ENCODE data around the gene CSTB. TPM values are rescaled to one million over a fixed set of nuclear protein-coding genes. Genes with fewer than 3 reads are reported as not detected.

CSTB gene
- total and polyA plus RNA-seq, 2 donors (not counting 3 experiments of a cell fraction or from before 2014, with no cell fraction given) = 65.8 to 83.7 TPM

DNA sequence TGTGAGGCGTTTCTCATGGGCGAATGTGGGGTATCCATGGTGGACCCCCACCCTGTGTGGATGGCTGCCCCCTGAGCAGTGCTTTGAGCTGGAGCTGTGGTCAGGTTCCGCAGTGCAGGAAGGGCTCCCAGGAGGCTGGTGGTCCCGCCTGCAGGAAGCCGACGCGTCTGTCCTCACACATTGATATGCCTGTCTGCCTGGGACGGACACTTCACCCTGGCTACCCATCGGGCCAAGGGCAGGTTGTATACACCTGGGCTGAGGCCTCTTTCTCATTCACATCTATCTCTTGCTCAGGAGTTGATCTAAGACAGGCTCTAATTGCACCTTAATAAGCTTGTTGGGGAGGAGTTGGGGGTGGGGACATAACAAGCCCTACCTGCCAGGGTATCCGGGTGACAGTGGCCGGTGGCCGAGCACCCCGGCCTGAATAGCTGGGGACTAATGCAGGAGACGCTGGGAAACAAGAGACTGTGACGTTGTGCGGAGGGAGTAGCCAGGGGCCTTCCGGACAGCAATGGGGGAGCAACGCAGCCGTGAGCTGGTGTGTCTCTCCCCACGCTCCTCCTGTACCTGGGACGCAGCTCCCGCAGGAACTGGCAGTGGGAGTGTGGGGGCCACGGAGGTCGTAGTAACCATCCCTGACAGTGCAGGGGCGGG lies 35.5 kb downstream of the CSTB start:
- FAIRE-seq = no peak
- Histone ChIP-seq H3K27ac (ENCODE audit: insufficient read depth, low read depth, low read length) (no peak overlapping the region), H3K27me3 (ENCODE audit: control insufficient read depth in 2 of 2, insufficient read depth in 2 of 2, low read length in 2 of 2) (no peaks in the 10 kb centered on the region), H3K36me3 (ENCODE audit: control insufficient read depth in 2 of 2, extremely low read depth in 1 of 2, insufficient read depth in 2 of 2, low read length in 2 of 2) (peaks cover 0 to 5% of the 10 kb centered on the region in 2 experiments), H3K4me2 (ENCODE audit: insufficient read depth, low read length) (no peak overlapping the region), H3K4me3 (replicated peaks in 1 of 3; ENCODE audit: insufficient read depth in 1 of 3, low read depth in 1 of 3, low read length in 3 of 3) (no peak overlapping the region), H3K9ac (replicated peaks; ENCODE audit: extremely low read depth, insufficient read depth, low read length) (no peak overlapping the region), H4K20me1 (replicated peaks; ENCODE audit: control insufficient read depth, extremely low read depth, insufficient read depth, low read length) (no peaks in the 10 kb centered on the region), H2AFZ (ENCODE audit: low read depth, low read length) (no peak overlapping the region), H3K4me1 (ENCODE audit: control insufficient read depth, extremely low read depth, insufficient read depth, low read length) (no peaks in the 10 kb centered on the region), H3K9me1 (replicated peaks; ENCODE audit: control insufficient read depth, extremely low read depth, insufficient read depth, low read length) (no peaks in the 10 kb centered on the region), H3K9me3 (replicated peaks; ENCODE audit: control insufficient read depth, insufficient read depth, low read length) (no peaks in the 10 kb centered on the region), H3K79me2 (ENCODE audit: control insufficient read depth, insufficient read depth, low read length) (no peaks in the 10 kb centered on the region)
- no peak for DNase-seq (ENCODE audit: low read depth, low spot score)
- no TSS peak for BruUV-seq (replicated peaks)
- dilution Hi-C loops (cut with MboI; ENCODE audit: extremely low pct_ligation_motif_present, low sequenced_read_pairs) (no loop called here), intact Hi-C loops (cut with micrococcal nuclease) (no loop called here)
- CTCF ChIA-PET = interaction anchor here (0.8 to 1.2 kb wide), 2 partner anchors 12 to 235 kb away, joined by 3 to 7 read pairs; no protein-coding TSS in a partner anchor
- TF ChIP-seq EZH2 (IDR thresholded peaks at IDR 0.05; ENCODE audit: borderline replicate concordance, low read depth, low read length, severe bottlenecking) (no peak), POLR2AphosphoS5 (IDR thresholded peaks at IDR 0.05; ENCODE audit: insufficient read depth, low read depth, low read length) (no peak), MYC (IDR thresholded peaks at IDR 0.05; ENCODE audit: low read depth, low read length) (no peak), GATA2 (IDR thresholded peaks at IDR 0.05; ENCODE audit: insufficient read depth, insufficient read length, low read depth, low read length) (no peak), FOS (IDR thresholded peaks at IDR 0.05; ENCODE audit: borderline replicate concordance, insufficient read depth, low read length) (no peak), JUN (IDR thresholded peaks at IDR 0.05; ENCODE audit: borderline replicate concordance, insufficient read depth, insufficient read length, low read depth) (no peak), POLR2A (IDR thresholded peaks at IDR 0.05; ENCODE audit: low read depth, low read length) (no peak)
- TF ChIP-seq, protein P1, sequence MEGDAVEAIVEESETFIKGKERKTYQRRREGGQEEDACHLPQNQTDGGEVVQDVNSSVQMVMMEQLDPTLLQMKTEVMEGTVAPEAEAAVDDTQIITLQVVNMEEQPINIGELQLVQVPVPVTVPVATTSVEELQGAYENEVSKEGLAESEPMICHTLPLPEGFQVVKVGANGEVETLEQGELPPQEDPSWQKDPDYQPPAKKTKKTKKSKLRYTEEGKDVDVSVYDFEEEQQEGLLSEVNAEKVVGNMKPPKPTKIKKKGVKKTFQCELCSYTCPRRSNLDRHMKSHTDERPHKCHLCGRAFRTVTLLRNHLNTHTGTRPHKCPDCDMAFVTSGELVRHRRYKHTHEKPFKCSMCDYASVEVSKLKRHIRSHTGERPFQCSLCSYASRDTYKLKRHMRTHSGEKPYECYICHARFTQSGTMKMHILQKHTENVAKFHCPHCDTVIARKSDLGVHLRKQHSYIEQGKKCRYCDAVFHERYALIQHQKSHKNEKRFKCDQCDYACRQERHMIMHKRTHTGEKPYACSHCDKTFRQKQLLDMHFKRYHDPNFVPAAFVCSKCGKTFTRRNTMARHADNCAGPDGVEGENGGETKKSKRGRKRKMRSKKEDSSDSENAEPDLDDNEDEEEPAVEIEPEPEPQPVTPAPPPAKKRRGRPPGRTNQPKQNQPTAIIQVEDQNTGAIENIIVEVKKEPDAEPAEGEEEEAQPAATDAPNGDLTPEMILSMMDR (IDR thresholded peaks at IDR 0.05; ENCODE audit: extremely low read depth in 1 of 2, insufficient read depth in 1 of 2, low read depth in 1 of 2, low read length in 2 of 2) = no peak
- TF ChIP-seq, protein P2, sequence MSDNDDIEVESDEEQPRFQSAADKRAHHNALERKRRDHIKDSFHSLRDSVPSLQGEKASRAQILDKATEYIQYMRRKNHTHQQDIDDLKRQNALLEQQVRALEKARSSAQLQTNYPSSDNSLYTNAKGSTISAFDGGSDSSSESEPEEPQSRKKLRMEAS (IDR thresholded peaks at IDR 0.05; ENCODE audit: insufficient read depth, insufficient read length) = no peak
- POLR2A ChIA-PET = no interaction called here
